Chondrocyte (in vitro differentiated cells): ENCODE results near the gene LAMP1. TPM values are rescaled to one million over a fixed set of nuclear protein-coding genes. Genes with fewer than 3 reads are reported as not detected.
"Not testable (repeated sequence)": the region's sequence is repeated elsewhere in the genome, so short reads cannot be mapped to it uniquely, and the experiment has no call there.

ENCODE experiments used
- DNase-seq: peaks from one replicate; pipeline ENCODE4 v3.0.0; 2021; ENCODE audit warnings: mixed read lengths, low spot score
- H3K27ac Mint-ChIP-seq: one replicate; pipeline ENCODE4 v1.8.0; 2021; ENCODE audit warnings: mild to moderate bottlenecking, moderate library complexity, mixed read lengths; ENCODE audit not compliant: unreplicated experiment
- H3K27me3 Mint-ChIP-seq: 2 replicates; pipeline ENCODE4 v1.8.0; 2021; ENCODE audit warnings: low read depth, mixed read lengths
- H3K36me3 Mint-ChIP-seq: 2 replicates; pipeline ENCODE4 v1.8.0; 2021; ENCODE audit warnings: low read depth, mixed read lengths
- H3K4me1 Mint-ChIP-seq: 2 replicates; pipeline ENCODE4 v1.8.0; 2021; ENCODE audit warnings: low read depth, mild to moderate bottlenecking, mixed read lengths
- H3K4me3 Mint-ChIP-seq: one replicate; pipeline ENCODE4 v1.8.0; 2021; ENCODE audit warnings: mild to moderate bottlenecking, moderate library complexity, mixed read lengths; ENCODE audit not compliant: unreplicated experiment
- H3K9me3 Mint-ChIP-seq: 2 replicates; pipeline ENCODE4 v1.8.0; 2021; ENCODE audit warnings: low read depth, mixed read lengths
- CTCF ChIP-seq: fragments of 200-600 bp; sonication (generic); IDR thresholded peaks from 2 replicates; pipeline ENCODE4 v1.5.0; 2021; ENCODE audit warnings: antibody characterized with exemption, mild to moderate bottlenecking, moderate library complexity
- total RNA-seq: library from RNA; stranded (reverse); gene quantifications from 3 replicates; pipeline ENCODE4 v1.2.1, GENCODE V29; 2021

The LAMP1 gene
- total RNA-seq, 1 donor from 2014 or later: 332 TPM

GRCh38 chr13:113307491-113307890 lies 10.5 kb downstream of the LAMP1 start:
- peaks cover 23% of the 10 kb centered on the region for H3K4me1 Mint-ChIP-seq
- H3K27me3 Mint-ChIP-seq: no peaks in the 10 kb centered on the region
- no peak overlapping the region for H3K4me3 Mint-ChIP-seq
- no peaks in the 10 kb centered on the region for H3K9me3 Mint-ChIP-seq
- DNase-seq: no peak
- TF ChIP-seq CTCF: no peak
- peak overlapping the region; percentile 74 for H3K27ac Mint-ChIP-seq
- peaks cover 6% of the 10 kb centered on the region for H3K36me3 Mint-ChIP-seq

- H3K9me3 Mint-ChIP-seq: no peaks in the 10 kb centered on the region
- no peaks in the 10 kb centered on the region for H3K27me3 Mint-ChIP-seq
- H3K36me3 Mint-ChIP-seq: peaks cover 8% of the 10 kb centered on the region
- no peak for DNase-seq
- H3K4me3 Mint-ChIP-seq: no peak overlapping the region
- peaks cover 19% of the 10 kb centered on the region for H3K4me1 Mint-ChIP-seq
- no peak overlapping the region for H3K27ac Mint-ChIP-seq
- no peak for TF ChIP-seq CTCF
Observed at GRCh38 chr13:113309473-113309872, 12.4 kb downstream of the LAMP1 start.

- not testable (repeated sequence) for H3K9me3 Mint-ChIP-seq, H3K27ac Mint-ChIP-seq, H3K4me3 Mint-ChIP-seq, H3K27me3 Mint-ChIP-seq, H3K4me1 Mint-ChIP-seq, DNase-seq
- peaks cover 16% of the 10 kb centered on the region for H3K36me3 Mint-ChIP-seq
Observed at GRCh38 chr13:113314112-113314511, 17.1 kb downstream of the LAMP1 start.

- not testable (repeated sequence) for H3K27me3 Mint-ChIP-seq, H3K4me1 Mint-ChIP-seq, H3K4me3 Mint-ChIP-seq, DNase-seq, H3K9me3 Mint-ChIP-seq, H3K27ac Mint-ChIP-seq
- H3K36me3 Mint-ChIP-seq: peaks cover 17% of the 10 kb centered on the region
Observed at GRCh38 chr13:113314895-113315470, 17.9 kb downstream of the LAMP1 start.

GRCh38 chr13:113315992-113316391 lies 19.0 kb downstream of the LAMP1 start:
- DNase-seq: no peak
- Mint-ChIP-seq H3K36me3 (peaks cover 20% of the 10 kb centered on the region), H3K9me3 (no peaks in the 10 kb centered on the region), H3K4me3 (no peak overlapping the region), H3K27me3 (no peaks in the 10 kb centered on the region), H3K4me1 (peaks cover 3% of the 10 kb centered on the region), H3K27ac (no peak overlapping the region)
- no peak for TF ChIP-seq CTCF

GRCh38 chr13:113317031-113317430 lies 20.0 kb downstream of the LAMP1 start:
- H3K9me3 Mint-ChIP-seq: no peaks in the 10 kb centered on the region
- no peak for DNase-seq
- H3K27me3 Mint-ChIP-seq: no peaks in the 10 kb centered on the region
- peaks cover 27% of the 10 kb centered on the region for H3K36me3 Mint-ChIP-seq
- H3K4me3 Mint-ChIP-seq: no peak overlapping the region
- peaks cover 3% of the 10 kb centered on the region for H3K4me1 Mint-ChIP-seq
- no peak overlapping the region for H3K27ac Mint-ChIP-seq
- no peak for TF ChIP-seq CTCF
